Ammon's horn (tissue), 1 donor: ENCODE results near the gene DPP7.
"Not testable (repeated sequence)": the region's sequence is repeated elsewhere in the genome, so short reads cannot be mapped to it uniquely, and the experiment has no call there.

Experiments used
- DNase-seq: peaks from one replicate; pipeline ENCODE4 v3.0.0-alpha.2; 2016; ENCODE audit warnings: low spot score

Gene DPP7

GRCh38 chr9:137069508-137070091 lies 44.9 kb downstream of the DPP7 start:
- DNase-seq, result no peak

GRCh38 chr9:137068539-137069507 lies 45.7 kb downstream of the DPP7 start:
- no peak for DNase-seq

- peak; percentile 86 for DNase-seq
Measured at GRCh38 chr9:137067860-137068538, 46.5 kb downstream of the DPP7 start.

- no peak for DNase-seq
Measured at GRCh38 chr9:137066096-137066861, 48.3 kb downstream of the DPP7 start.

GRCh38 chr9:137065336-137065967 lies 49.1 kb downstream of the DPP7 start:
- no peak for DNase-seq

GRCh38 chr9:137064880-137065164 lies 49.7 kb downstream of the DPP7 start:
- DNase-seq, result no peak

GRCh38 chr9:137064027-137064879 lies 50.3 kb downstream of the DPP7 start:
- DNase-seq, result peak; percentile 74

- DNase-seq, result no peak
Measured at GRCh38 chr9:137063311-137064026, 51.1 kb downstream of the DPP7 start.

GRCh38 chr9:137062798-137063197 lies 51.7 kb downstream of the DPP7 start:
- DNase-seq, result not testable (repeated sequence)

GRCh38 chr9:137062384-137062783 lies 52.1 kb downstream of the DPP7 start:
- DNase-seq, result no peak
